ENCODE measurements around the gene SLC7A14.

The SLC7A14 gene

GRCh38 chr3:170585937-170586310 is at the start of gene SLC7A14:
TSS of gene SLC7A14 (minus strand) at chr3:170586075. CDS start at chr3:170526936, 59,139 bp downstream.
- no peak for DNase-seq

GRCh38 chr3:170635385-170635735 is 49.5 kb upstream of the SLC7A14 start:
- no peak for DNase-seq

- no peak for DNase-seq
Observed at GRCh38 chr3:170634663-170635384, 48.9 kb upstream of the SLC7A14 start.

GRCh38 chr3:170633573-170633972 is 47.7 kb upstream of the SLC7A14 start:
- DNase-seq = no peak

GRCh38 chr3:170632780-170633179 is 46.9 kb upstream of the SLC7A14 start:
- no peak for DNase-seq

DNA sequence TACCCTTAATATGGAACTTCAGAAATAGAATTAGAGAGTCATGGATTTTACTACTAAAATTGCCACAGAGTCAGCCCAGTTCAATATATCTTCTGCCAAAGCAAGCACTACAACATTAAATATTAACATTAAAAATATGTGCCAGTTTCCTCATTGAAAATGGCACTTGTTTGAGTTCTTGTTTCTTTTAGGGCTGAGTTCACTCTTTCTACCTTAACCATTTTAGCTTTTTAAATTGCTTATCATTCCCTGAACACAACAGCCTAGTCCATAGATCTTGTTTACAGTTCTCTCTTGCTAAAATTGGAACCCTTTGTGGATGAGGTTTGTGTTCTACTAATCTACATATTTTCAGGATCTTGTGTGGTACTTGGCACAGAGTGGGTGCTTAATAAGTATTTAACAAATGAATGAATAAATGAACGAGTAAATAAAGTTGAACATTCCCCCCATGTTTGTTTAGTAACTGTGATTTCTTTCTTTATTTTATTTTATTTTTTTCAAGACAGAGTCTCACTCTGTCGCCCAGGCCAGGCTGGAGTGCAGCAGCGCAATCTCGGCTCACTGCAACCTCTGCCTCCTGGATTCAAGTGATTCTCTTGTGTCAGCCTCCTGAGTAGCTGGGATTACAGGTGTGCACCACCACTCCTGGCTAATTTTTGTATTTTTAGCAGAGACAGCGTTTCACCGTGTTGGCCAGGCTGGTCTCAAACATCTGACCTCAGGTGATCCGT is 46.0 kb upstream of the SLC7A14 start:
- DNase-seq = no peak

- DNase-seq = no peak
Observed at GRCh38 chr3:170623524-170623923, 37.6 kb upstream of the SLC7A14 start.

- no peak for DNase-seq
Observed at GRCh38 chr3:170622369-170623159, 36.7 kb upstream of the SLC7A14 start.

GRCh38 chr3:170621256-170621655 is 35.4 kb upstream of the SLC7A14 start:
- DNase-seq = no peak

DNA sequence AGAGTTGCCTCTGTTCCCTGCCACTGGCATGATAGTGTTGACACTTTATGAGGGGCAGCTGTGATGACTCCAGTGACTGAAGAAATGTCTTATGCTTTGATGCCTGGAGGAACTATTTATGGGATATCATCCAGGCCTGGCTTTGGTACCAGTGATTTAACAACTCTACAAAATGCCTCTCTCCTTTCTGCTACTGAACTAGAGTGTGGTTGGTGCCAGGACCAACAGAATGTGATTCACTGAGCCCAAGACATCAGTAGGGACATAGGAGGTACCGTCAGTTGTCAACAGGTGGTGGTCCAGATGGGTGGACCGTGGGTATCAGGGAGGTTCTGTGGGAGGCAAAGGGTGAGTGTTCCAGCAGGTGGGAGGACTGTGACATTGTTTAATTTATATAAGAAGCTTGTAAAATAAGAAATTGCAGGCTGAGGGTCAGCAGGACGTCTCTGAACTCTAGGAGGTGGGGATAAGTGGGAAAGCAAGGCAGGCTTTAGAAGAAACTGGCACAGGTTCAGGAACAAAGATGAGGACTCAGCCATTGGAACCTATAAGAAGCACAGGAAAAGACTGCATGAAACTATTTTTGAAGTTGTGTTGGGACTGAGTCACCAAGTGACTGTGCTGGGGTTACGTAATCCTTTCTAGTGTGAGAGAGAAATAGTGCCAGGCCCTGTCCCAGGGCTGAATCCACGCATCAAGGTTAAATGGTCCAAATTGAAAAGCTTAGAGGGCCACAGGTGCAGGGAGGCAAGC is 28.5 kb upstream of the SLC7A14 start:
- DNase-seq = no peak

DNA sequence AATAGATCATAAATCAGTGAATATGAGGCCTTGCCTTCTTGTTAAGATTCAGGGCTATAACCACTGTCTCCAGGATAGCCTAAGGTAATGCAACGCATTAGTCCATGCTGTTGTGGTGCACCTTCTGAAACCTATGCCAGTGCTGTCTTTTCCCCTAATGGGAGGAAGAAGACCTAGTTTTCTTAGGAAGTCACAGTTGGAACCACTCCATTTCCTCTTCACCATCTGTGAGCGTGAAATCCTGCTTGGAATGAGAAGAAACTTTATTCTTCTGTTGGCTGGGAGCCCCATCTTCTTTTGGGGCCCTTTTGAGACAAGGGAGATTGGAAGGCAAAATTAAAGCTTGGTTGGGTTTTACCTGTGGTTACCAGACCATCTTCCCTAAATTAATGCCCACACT is 25.9 kb upstream of the SLC7A14 start:
- DNase-seq = no peak

- no peak for DNase-seq
Observed at GRCh38 chr3:170610321-170610884, 24.5 kb upstream of the SLC7A14 start.

- DNase-seq = no peak
Observed at GRCh38 chr3:170608475-170608874, 22.6 kb upstream of the SLC7A14 start.

DNA sequence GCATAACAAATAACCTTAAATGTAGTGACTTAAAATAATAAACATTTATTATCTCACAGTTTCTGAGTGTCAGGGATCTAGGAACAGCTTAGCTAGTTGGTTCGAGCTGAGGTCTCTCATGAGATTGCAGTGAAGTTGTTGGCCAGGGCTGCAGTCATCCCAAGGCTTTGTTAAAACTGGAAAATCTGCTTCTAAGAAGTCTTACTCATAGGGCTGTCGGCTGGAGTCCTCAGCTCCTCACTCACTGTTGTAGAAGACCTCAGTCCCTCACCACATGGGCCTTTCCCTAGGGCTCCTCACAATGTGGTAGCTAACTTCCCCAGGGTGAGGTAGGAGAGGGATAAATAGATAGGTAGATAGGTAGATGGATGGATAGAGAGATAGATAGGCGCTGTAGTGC is 20.8 kb upstream of the SLC7A14 start:
- DNase-seq = no peak

DNA sequence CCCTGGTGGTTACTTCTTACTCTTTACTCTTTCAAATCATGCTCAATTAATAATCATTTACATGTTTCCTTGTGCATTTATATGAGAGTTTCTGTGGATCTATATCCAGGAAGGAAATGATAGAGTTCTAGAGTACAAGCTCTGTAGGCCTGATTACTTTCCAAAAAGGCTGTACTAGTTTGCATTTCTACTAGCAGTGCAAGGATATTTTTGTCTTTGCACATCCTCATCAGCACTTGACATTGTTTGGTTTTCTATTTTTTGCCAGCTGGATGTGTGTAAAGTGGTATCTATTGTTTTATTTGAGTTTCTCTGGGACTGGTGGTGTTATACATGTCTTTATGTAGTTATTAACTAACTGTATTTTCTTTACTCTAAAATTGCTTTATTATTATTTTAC is 19.6 kb upstream of the SLC7A14 start:
- DNase-seq = no peak

- DNase-seq = no peak
Observed at GRCh38 chr3:170603770-170604510, 18.1 kb upstream of the SLC7A14 start.

DNA sequence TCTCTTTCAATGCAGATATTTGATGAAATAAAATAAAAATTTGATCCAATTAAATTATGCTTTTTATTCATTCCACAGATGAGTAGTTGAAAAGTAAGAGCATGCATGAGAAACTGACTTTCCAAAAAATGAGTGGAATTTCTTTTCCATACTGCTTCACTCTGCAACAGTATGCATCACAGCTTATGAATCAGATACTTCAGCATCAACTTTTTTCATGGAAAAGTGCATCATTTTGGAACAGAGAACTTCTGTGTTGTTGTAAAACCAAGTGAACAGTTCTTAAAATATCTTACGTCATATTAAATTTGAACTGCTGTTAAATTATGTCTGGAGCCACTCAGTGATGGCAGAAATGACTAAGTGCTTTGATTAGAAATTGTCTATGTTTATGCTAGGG is 16.7 kb upstream of the SLC7A14 start:
- DNase-seq = no peak

GRCh38 chr3:170600005-170600624 is 14.2 kb upstream of the SLC7A14 start:
- no peak for DNase-seq

GRCh38 chr3:170599091-170599490 is 13.2 kb upstream of the SLC7A14 start:
- no peak for DNase-seq

DNA sequence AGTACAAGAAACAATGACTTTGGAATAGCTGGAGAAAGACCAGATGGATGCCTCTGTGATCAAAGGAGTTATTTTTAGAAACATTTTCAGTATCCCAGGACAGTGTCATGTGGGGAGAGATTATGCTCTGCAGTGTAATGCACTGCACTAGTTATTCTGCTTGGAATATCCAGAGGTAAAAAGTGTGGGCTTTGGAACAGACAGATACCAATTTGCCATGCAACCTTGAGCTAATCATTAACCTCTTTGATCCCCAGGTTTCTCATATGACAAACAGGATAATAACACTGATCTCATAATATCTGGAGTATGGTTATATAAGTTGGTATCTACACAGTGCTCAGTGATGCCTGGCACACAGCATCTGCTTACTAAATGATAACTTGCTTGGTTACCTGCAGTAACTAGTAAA is 12.2 kb upstream of the SLC7A14 start:
- no peak for DNase-seq

- no peak for DNase-seq
Observed at GRCh38 chr3:170594528-170594927, 8.7 kb upstream of the SLC7A14 start.

- DNase-seq = no peak
Observed at GRCh38 chr3:170593634-170594033, 7.8 kb upstream of the SLC7A14 start.

Data from CD4-positive, alpha-beta T cell treated with Interleukin-4 for 4 hours (primary cell).